GM21576 (cell line): ENCODE data around the gene RCAN2.
"Not testable (repeated sequence)": the region's sequence is repeated elsewhere in the genome, so short reads cannot be mapped to it uniquely, and the experiment has no call there.

Source experiments
- ATAC-seq: cut with Tn5 transposase; IDR thresholded peaks from one replicate; pipeline ENCODE4 v1.9.1; 2021; ENCODE audit warnings: mild to moderate bottlenecking, moderate library complexity; ENCODE audit not compliant: unreplicated experiment

RCAN2 gene

GRCh38 chr6:46443623-46444022, 47.6 kb downstream of the RCAN2 start:
- no peak for ATAC-seq

- ATAC-seq = no peak
Observed at GRCh38 chr6:46440641-46441040, 50.6 kb downstream of the RCAN2 start.

DNA sequence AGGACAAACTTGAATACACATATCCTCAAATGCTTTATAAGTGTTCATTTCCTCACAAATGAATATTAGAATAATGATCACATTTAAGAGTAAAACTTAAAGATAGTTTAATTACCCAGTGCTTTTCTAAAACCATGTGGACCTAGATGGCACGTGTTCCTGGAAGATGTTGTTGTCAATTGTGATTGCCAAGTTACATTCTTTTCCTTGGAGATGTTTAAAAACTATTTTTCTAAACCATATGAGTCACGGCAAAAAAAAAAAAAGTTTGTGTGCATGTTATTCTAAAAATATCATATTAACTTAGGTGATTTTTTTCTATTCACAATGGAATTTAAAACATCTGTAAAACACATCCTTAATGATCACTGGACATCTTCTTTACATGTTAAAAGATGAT, 51.1 kb downstream of the RCAN2 start:
- ATAC-seq = no peak

DNA sequence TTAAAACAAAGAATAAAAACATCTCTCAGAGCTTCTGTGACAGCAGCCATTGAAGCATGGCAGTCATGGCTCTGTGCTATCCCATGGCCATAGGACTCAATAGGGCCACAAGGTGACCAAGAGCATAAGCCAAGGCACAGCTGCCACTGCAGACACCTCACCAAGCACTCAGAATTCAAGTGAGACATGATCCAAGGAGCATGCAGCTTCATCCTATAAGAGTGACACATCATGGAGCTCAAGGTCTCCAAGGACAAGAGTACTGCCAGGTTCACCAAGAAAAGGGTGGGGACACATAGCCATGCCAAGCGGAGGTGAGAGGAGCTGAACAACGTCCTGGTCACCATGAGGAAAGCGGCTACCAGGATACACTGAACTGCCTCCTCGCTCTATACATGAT, 53.0 kb downstream of the RCAN2 start:
- ATAC-seq = no peak

- no peak for ATAC-seq
Observed at GRCh38 chr6:46437671-46438221, 53.5 kb downstream of the RCAN2 start.

GRCh38 chr6:46422619-46423018, 68.6 kb downstream of the RCAN2 start:
- no peak for ATAC-seq

DNA sequence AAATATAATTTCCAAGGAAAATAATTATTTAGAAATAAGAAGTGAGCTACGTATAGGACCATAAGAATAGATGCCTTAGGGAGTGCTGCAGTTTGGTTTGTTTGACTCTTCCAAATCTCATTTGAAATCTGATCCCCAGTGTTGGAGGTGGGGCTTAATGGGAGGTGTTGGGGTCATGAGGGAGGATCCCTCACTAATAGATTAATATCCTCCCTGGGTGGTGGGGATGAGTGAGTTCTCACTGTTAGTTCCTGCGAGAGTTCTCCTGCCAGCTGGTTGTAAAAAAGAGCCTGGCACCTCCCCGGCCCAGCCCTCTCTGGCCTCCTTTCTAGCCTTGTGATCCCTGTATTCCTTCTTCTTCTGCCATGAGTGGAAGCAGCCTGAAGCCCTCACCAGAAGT, 69.3 kb downstream of the RCAN2 start:
- no peak for ATAC-seq

GRCh38 chr6:46420921-46421638, 70.2 kb downstream of the RCAN2 start:
- ATAC-seq = no peak

DNA sequence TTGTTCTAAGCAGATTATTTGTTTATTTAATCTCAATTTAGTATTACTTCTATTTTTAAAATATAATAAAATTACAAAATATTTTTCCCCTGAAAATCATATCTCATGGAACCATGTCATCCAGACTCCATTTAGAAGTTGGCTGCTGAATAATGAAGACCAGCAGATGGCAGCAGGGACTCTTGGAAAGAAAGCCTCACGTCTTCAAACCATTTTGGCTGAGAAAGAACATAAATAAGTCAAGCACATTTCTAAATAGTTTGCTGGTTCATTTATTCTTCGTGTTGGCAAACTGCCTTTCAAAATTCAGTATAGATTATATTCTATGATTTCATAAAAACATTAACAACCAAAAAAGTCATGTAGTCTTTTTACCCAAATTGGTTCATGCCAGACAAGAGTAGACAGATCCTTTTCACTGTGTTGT, 71.7 kb downstream of the RCAN2 start:
- no peak for ATAC-seq

DNA sequence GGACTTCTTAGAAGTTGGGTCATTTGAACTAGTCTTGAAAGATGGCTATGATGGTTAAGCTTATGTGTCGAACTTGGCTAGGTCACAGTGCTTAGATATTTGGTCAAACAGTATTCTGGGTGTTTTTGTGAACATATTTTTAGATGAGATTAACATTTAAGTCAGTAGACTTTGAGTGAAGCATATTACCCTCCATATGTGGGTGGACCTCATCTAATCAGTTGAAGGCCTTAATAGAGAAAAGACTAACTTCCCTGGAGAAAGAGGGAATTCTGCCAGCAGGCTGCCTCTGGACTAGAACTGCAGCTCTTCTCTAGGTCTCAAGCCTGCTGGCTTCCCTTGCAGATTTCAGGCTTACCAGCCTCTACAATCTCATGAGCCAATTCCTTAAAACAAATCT, 76.9 kb downstream of the RCAN2 start:
- ATAC-seq = no peak

DNA sequence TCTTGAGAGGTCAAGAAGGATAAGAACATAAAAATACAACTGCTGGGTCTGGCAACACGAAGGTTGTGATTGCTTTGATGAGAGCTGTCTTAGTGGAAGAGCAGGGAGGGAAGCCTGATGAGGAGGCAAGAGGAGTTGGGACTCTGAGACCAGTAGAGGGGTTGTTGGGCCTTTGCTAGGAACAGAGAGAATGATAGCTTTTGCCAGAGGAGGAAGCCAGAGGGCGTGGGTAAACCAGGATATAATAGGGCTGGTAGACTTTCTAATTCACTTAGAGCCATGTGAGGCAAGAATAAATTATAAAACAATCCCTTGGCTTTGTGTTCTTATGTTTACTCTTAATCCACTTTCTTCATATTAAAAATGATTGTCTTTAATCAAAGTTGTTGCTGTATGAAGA, 78.6 kb downstream of the RCAN2 start:
- no peak for ATAC-seq

GRCh38 chr6:46411456-46412197, 79.6 kb downstream of the RCAN2 start:
- ATAC-seq = no peak

GRCh38 chr6:46410334-46410953, 80.8 kb downstream of the RCAN2 start:
- no peak for ATAC-seq

DNA sequence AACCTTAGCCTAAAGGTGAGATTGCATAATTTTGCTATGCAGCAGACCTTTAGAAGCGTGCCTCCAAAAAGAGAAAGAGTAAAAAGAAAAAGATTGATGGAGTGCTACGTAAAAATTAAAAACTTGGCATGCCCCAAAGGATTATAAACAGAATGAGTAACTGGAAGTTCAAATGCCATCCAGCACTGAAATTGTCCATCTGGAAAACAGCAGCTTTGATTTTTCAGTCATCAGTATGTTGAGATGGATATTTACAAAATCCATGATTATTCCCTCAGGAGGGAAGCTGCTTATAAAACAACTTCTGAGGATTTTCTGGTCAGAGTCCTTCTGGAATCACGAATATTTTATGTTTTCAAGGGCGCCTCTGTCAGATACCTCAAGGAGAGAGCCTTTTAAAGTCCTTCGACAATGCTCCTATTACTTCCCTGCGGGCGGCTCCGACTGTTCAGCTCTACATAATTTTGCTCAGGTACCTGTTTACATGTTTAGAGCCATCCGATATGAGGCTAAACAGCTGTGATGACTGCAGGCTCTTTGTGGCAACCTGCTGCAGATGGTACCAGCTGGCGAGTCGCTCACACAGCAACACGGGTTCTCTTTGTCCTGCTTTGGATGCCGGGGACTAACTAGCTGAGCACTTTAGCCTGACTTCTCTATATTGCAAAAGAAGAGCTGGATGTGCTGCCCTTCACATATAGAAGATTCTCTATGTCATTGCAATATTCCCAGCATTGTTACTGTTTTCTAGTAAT, 83.3 kb downstream of the RCAN2 start:
- ATAC-seq = no peak

GRCh38 chr6:46407246-46407645, 84.0 kb downstream of the RCAN2 start:
- ATAC-seq = no peak

DNA sequence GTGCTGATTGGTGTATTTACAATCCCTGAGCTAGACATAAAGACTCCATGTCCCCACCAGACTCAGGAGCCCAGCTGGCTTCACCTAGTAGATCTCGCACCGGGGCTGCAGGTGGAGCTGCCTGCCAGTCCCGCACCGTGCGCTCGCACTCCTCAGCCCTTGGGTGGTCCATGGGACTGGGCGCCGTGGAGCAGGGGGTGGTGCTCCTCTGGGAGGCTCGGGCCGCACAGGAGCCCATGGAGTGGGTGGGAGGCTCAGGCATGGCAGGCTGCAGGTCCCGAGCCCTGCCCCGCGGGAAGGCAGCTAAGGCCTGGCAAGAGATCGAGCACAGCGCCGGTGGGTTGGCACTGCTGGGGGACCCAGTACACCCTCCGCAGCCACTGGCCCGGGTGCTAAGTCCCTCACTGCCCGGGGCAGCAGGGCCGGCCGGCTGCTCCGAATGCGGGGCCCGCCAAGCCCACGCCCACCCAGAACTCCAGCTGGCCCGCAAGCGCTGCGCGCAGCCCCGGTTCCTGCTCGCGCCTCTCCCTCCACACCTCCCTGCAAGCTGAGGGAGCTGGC, 85.5 kb downstream of the RCAN2 start:
- not testable (repeated sequence) for ATAC-seq

DNA sequence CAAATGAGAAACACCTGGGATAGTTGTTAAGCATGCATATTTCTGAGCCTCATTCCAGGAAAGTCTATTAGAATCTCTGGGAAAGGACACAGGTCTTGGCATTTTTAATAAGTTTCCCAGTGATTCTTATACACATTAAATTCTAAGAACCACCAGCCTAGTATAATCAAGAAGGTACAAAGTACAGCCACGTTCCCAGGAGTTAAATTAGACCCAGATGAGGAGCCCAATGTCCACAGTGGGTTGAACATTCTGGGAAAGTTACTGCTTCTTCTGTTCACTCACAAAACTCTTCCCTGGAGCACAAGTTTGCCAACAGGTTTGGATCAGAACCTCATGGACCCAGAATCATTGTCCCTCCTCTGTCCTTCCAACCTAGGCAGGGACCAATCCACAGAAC, 90.4 kb downstream of the RCAN2 start:
- ATAC-seq = no peak

DNA sequence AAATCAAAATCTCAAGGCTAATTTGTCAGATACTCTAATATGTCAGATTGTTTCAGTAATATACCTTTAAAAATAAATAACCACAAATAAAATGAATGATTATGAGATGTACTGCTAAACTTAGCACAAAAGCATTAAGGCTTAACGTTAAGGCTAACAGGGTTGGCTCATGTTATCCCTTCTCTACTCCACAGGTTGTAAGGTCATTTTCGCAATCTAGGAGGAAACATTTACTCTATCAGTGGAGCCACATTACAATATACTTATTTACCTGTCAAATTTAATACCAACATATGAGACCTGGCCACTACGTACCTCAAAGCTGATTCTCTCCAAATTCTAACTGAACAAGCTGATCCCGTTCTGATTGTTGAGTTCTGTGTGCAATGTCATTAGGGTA, 95.7 kb downstream of the RCAN2 start:
- no peak for ATAC-seq

- no peak for ATAC-seq
Observed at GRCh38 chr6:46393940-46394337, 97.3 kb downstream of the RCAN2 start.

DNA sequence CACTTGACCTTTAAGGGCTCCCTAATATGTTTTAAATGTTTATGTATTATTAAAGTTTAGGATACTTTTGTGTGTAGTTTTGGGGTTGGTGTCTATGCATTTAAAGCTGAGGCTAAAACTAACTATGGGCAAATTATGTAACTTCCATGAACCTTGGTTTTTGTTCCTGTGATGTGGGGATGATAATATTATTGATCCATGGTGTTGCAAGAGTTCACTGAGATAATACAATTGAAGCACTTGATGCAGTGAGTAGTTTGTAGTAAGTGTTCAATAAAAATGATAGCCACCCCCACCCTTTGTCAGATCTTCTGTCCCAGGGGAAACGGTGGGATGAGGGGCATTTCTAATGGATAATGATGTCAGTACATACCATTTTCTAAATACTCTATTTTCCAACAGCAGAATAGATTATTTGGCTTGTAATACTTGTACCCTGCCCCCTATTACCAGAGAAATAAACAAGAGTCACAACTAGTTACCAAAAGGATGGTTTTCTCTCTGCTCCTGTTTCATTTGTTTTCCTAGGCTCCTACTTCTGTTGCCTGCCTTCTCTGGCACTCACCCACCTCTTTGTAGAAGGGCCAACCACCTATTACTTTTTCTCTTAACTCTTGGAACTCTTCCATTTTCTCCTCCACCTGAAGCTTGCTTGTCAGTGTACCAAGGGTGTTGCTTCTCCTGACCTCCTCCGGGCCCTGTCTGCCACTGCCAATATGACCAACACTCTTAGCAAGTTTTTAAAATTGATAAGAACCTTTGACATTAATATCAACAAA, 97.9 kb downstream of the RCAN2 start:
- ATAC-seq = no peak
